Hepatocyte (in vitro differentiated cells): Measurements from ENCODE around the gene ABHD16A.

ENCODE experiments used
- CTCF ChIP-seq: fragments of 200-600 bp; sonication (generic); IDR thresholded peaks from 2 replicates; pipeline ENCODE4 v1.5.1; 2016; ENCODE audit warnings: antibody characterized with exemption, mild to moderate bottlenecking; ENCODE audit not compliant: poor library complexity
- EZH2 ChIP-seq: fragments of 200-600 bp; sonication (generic); IDR thresholded peaks from 2 replicates; pipeline ENCODE4 v1.6.1; 2016; ENCODE audit warnings: antibody characterized with exemption, mild to moderate bottlenecking, borderline replicate concordance
- EZH2phosphoT487 ChIP-seq: fragments of 200-600 bp; sonication (generic); IDR thresholded peaks from one replicate; pipeline ENCODE4 v1.6.1; 2018; ENCODE audit warnings: antibody characterized with exemption, mild to moderate bottlenecking, low read depth, moderate library complexity; ENCODE audit not compliant: unreplicated experiment, severe bottlenecking

GRCh38 chr6:31739639-31740396 lies 36.7 kb upstream of the ABHD16A start, which contains the start of gene MSH5:
- no peak for TF ChIP-seq CTCF
- TF ChIP-seq EZH2, result no peak
- TF ChIP-seq EZH2phosphoT487, result no peak
